HCT116 (cell line): ENCODE data around the gene TGFBR3. TPM values are rescaled to one million over a fixed set of nuclear protein-coding genes. Genes with fewer than 3 reads are reported as not detected.

Experiments
- ATAC-seq: fragments of 200-7000 bp; cut with Tn5 transposase; 2 replicates; pipeline ENCODE4 v1.9.1; 2020; ENCODE audit warnings: mild to moderate bottlenecking, moderate library complexity
- BruUV-seq: library from RNA; stranded (reverse); fragments of 400-500 nt; replicated peaks from 2 replicates; lab custom pipeline; 2021; lab: Mats Ljungman, UMichigan
- CTCF ChIA-PET: fragments of 300-600 bp; sonication (Branson Sonifier 250); formaldehyde crosslinking; loops from one replicate; lab custom pipeline; 2021; ENCODE audit warnings: antibody characterized with exemption; lab: Charles Lee
- POLR2A ChIA-PET: fragments of 300-600, 350-600 bp; sonication (Branson Sonifier 250); formaldehyde crosslinking; loops from one replicate; lab custom pipeline; 2021; ENCODE audit warnings: antibody characterized with exemption; lab: Charles Lee
- RAD21 ChIA-PET, 2 experiments: fragments of 300-600 bp; sonication (Branson Sonifier 250); formaldehyde crosslinking; loops; one replicate each; lab custom pipeline; 2023; ENCODE audit warnings: low total read pairs in 2 of 2; ENCODE audit not compliant: uncharacterized antibody in 2 of 2, unreplicated experiment in 2 of 2, low non-redundant PET in 1 of 2; lab: Charles Lee
- DNase-seq: peaks from one replicate; pipeline ENCODE4 v3.0.0-alpha.2; 2010; ENCODE audit warnings: low read depth, low spot score
- H2AFZ ChIP-seq: fragments of 200-600 bp; shearing (Covaris generic), sonication (generic); 2 replicates; pipeline ENCODE4 v1.6.1; 2017; ENCODE audit warnings: low read depth, mixed run types, mixed read lengths, antibody characterized with exemption, low read length; ENCODE audit not compliant: poor library complexity, severe bottlenecking
- H3K27ac ChIP-seq: 2 replicates; pipeline ENCODE4 v1.5.1; 2012; ENCODE audit warnings: low read depth, low read length
- H3K27me3 ChIP-seq: fragments of 200-600 bp; sonication (generic); 2 replicates; pipeline ENCODE4 v1.6.1; 2016; ENCODE audit warnings: mixed run types, low read length, mixed read lengths; ENCODE audit not compliant: insufficient read depth
- H3K36me3 ChIP-seq, 2 experiments: fragments of 200-500 bp in 1 of 2; fragments of 200-600 bp in 1 of 2; sonication (Bioruptor generic) in 1 of 2; sonication (generic) in 1 of 2; 2 replicates each; pipeline versions ENCODE4 v1.5.1 to v1.6.1; 2014 to 2016; ENCODE audit warnings: low read length in 2 of 2, inconsistent platforms in 1 of 2, mixed read lengths in 1 of 2, mixed run types in 1 of 2; ENCODE audit not compliant: insufficient read depth in 2 of 2, control insufficient read depth in 1 of 2
- H3K4me1 ChIP-seq, 2 experiments: fragments of 200-600 bp in 1 of 2; sonication (generic) in 1 of 2; 2 replicates each; pipeline versions ENCODE4 v1.5.1 to v1.6.1; 2012 to 2017; ENCODE audit warnings: low read length in 2 of 2, inconsistent platforms in 1 of 2, mild to moderate bottlenecking in 1 of 2, mixed read lengths in 1 of 2, mixed run types in 1 of 2, moderate library complexity in 1 of 2; ENCODE audit not compliant: insufficient read depth in 2 of 2, control insufficient read depth in 1 of 2
- H3K4me2 ChIP-seq: fragments of 200-600 bp; sonication (generic); 2 replicates; pipeline ENCODE4 v1.6.1; 2017; ENCODE audit warnings: mixed run types, low read length, mixed read lengths
- H3K4me3 ChIP-seq, 2 experiments: fragments of 200-600 bp in 1 of 2; sonication (generic) in 1 of 2; replicated peaks in 1 of 2; 2 replicates each; pipeline ENCODE4 v1.5.1; 2011 to 2016; ENCODE audit warnings: low read length in 2 of 2, control low read depth in 1 of 2, low read depth in 1 of 2, mild to moderate bottlenecking in 1 of 2, mixed read lengths in 1 of 2, mixed run types in 1 of 2
- H3K79me2 ChIP-seq: fragments of 200-600 bp; sonication (generic); 2 replicates; pipeline ENCODE4 v1.6.1; 2017; ENCODE audit warnings: mild to moderate bottlenecking, mixed run types, low read length, moderate library complexity, mixed read lengths; ENCODE audit not compliant: insufficient read depth
- H3K9ac ChIP-seq: fragments of 200-600 bp; sonication (generic); 2 replicates; pipeline ENCODE4 v1.6.1; 2016; ENCODE audit warnings: low read length, mixed read lengths
- H3K9me2 ChIP-seq: fragments of 200-600 bp; sonication (generic), shearing (Covaris generic); 2 replicates; pipeline ENCODE4 v1.6.1; 2017; ENCODE audit warnings: mixed run types, mild to moderate bottlenecking, moderate library complexity; ENCODE audit not compliant: insufficient read depth
- H3K9me3 ChIP-seq, 2 experiments: fragments of 200-500 bp in 1 of 2; fragments of 200-600 bp in 1 of 2; sonication (Bioruptor generic) in 1 of 2; sonication (generic) in 1 of 2; 2 replicates each; pipeline ENCODE4 v1.6.1; 2014 to 2017; ENCODE audit warnings: low read length in 2 of 2, mixed read lengths in 2 of 2, inconsistent platforms in 1 of 2, low read depth in 1 of 2, mild to moderate bottlenecking in 1 of 2, mixed run types in 1 of 2, moderate library complexity in 1 of 2; ENCODE audit not compliant: control insufficient read depth in 1 of 2, insufficient read depth in 1 of 2
- H4K20me1 ChIP-seq: fragments of 200-600 bp; sonication (generic), shearing (Covaris generic); 2 replicates; pipeline ENCODE4 v1.6.1; 2017; ENCODE audit warnings: mixed run types, mild to moderate bottlenecking, moderate library complexity; ENCODE audit not compliant: insufficient read depth
- ELF1 ChIP-seq: IDR thresholded peaks from 2 replicates; pipeline ENCODE4 v1.6.1; 2012; ENCODE audit warnings: low read depth, borderline replicate concordance
- FOSL1 ChIP-seq: IDR thresholded peaks from 2 replicates; pipeline ENCODE4 v1.6.1; 2012; ENCODE audit warnings: low read depth
- ZFX ChIP-seq: fragments of 450-650 bp; IDR thresholded peaks from 2 replicates; pipeline ENCODE4 v1.6.1; 2017
- intact Hi-C: fragments of 100-400 bp; cut with micrococcal nuclease; formaldehyde crosslinking; loops from 2 replicates; pipeline ENCODE4 v1.10.0; 2022
- total RNA-seq: library from RNA; stranded (reverse); gene quantifications from one replicate; pipeline ENCODE4 v1.2.1, GENCODE V29; 2021; ENCODE audit not compliant: unreplicated experiment
- TF ChIP-seq, protein P1 (sequence below): IDR thresholded peaks from 2 replicates; pipeline ENCODE4 v1.6.1; 2011; ENCODE audit warnings: mild to moderate bottlenecking, low read length, moderate library complexity; ENCODE audit not compliant: insufficient replicate concordance; ENCODE audit errors: extremely low read depth
- TF ChIP-seq, protein P2 (sequence below): IDR thresholded peaks from 2 replicates; pipeline ENCODE4 v1.6.1; 2012

The TGFBR3 gene
- total RNA-seq, 1 experiment from 2014 or later: 7.1 TPM

DNA sequence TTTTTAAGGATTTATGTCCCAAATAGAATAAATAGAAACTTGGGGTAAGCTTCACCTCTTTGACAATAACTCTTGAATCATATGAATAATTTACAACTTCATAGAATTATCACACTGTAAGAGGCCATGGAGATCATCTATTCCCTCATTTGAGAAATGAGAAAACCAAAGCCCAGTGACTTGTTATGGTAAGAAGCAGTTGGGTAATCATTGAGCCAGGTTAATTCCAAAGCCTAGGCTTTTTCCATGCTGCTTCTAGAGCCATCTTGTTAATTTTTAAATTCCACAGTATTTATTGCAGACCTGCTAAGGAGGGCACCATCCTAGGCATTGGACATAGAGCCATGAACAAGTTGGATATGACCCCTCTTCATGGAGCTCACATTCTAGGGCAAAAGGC, 224.8 kb downstream of the TGFBR3 start:
- Histone ChIP-seq H3K4me2 (no peak overlapping the region), H3K9me2 (no peaks in the 10 kb centered on the region), H3K9ac (no peak overlapping the region), H4K20me1 (no peaks in the 10 kb centered on the region), H3K79me2 (no peaks in the 10 kb centered on the region), H3K27ac (no peak overlapping the region), H2AFZ (no peak overlapping the region), H3K4me1 (no peaks in the 10 kb centered on the region), H3K36me3 (no peaks in the 10 kb centered on the region), H3K27me3 (no peaks in the 10 kb centered on the region)
- intact Hi-C loops: no loop called here
- RAD21 ChIA-PET: no interaction called here
- CTCF ChIA-PET: no interaction called here
- DNase-seq: no peak
- BruUV-seq: no TSS peak
- ATAC-seq: no peak
- TF ChIP-seq FOSL1 (no peak), ELF1 (no peak)
- TF ChIP-seq, all 23 proteins: peak for 0
- POLR2A ChIA-PET: no interaction called here
- Histone ChIP-seq H3K4me3 (no peak overlapping the region), H3K9me3 (no peaks in the 10 kb centered on the region)

DNA sequence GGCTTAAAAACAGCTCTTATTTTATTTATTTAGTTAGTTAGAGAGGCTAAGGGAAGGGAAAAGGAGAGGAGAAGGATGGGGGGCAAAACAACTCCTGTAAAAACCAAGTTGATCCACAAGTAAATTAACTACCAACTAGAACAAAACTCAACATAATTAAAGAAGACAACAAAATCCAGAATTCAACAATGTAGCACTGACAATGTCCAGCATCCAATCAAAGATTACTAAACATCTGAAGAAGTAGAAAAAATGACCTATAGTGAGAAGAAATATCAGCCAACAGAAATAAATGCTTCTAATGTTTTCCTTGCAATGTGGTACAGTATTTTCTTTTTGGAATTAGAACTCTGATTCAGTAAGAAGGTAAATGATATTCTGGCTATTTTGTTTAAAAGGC, 225.2 kb downstream of the TGFBR3 start:
- intact Hi-C loops: no loop called here
- Histone ChIP-seq H2AFZ (no peak overlapping the region), H3K4me1 (no peaks in the 10 kb centered on the region), H3K9me2 (no peaks in the 10 kb centered on the region), H3K27ac (no peak overlapping the region), H4K20me1 (no peaks in the 10 kb centered on the region), H3K36me3 (no peaks in the 10 kb centered on the region), H3K9me3 (no peaks in the 10 kb centered on the region), H3K4me2 (no peak overlapping the region), H3K4me3 (no peak overlapping the region), H3K27me3 (no peaks in the 10 kb centered on the region), H3K79me2 (no peaks in the 10 kb centered on the region), H3K9ac (no peak overlapping the region)
- no TSS peak for BruUV-seq
- ChIA-PET CTCF (no interaction called here), RAD21 (no interaction called here), POLR2A (no interaction called here)
- TF ChIP-seq, protein P1, sequence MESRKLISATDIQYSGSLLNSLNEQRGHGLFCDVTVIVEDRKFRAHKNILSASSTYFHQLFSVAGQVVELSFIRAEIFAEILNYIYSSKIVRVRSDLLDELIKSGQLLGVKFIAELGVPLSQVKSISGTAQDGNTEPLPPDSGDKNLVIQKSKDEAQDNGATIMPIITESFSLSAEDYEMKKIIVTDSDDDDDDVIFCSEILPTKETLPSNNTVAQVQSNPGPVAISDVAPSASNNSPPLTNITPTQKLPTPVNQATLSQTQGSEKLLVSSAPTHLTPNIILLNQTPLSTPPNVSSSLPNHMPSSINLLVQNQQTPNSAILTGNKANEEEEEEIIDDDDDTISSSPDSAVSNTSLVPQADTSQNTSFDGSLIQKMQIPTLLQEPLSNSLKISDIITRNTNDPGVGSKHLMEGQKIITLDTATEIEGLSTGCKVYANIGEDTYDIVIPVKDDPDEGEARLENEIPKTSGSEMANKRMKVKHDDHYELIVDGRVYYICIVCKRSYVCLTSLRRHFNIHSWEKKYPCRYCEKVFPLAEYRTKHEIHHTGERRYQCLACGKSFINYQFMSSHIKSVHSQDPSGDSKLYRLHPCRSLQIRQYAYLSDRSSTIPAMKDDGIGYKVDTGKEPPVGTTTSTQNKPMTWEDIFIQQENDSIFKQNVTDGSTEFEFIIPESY: no peak
- no peak for TF ChIP-seq ZFX
- TF ChIP-seq, protein P2, sequence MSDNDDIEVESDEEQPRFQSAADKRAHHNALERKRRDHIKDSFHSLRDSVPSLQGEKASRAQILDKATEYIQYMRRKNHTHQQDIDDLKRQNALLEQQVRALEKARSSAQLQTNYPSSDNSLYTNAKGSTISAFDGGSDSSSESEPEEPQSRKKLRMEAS: no peak
- ATAC-seq (no peak), DNase-seq (no peak)
